GM06990 (cell line): Measurements from ENCODE around the gene COPS2.

ENCODE experiments used
- DNase-seq: peaks from one replicate; pipeline ENCODE4 v3.0.0-alpha.2; 2011; ENCODE audit not compliant: insufficient read length; ENCODE audit errors: extremely low read depth
- H3K27me3 ChIP-seq: replicated peaks from 2 replicates; pipeline ENCODE4 v1.6.0; 2011; ENCODE audit warnings: low read length; ENCODE audit not compliant: control insufficient read depth, insufficient read depth
- H3K36me3 ChIP-seq: 2 replicates; pipeline ENCODE4 v1.5.1; 2011; ENCODE audit warnings: low read length; ENCODE audit not compliant: control insufficient read depth, insufficient read depth
- H3K4me3 ChIP-seq: replicated peaks from 2 replicates; pipeline ENCODE4 v1.5.1; 2011; ENCODE audit warnings: low read depth, mild to moderate bottlenecking, control low read depth, low read length
- CTCF ChIP-seq: IDR thresholded peaks from 2 replicates; pipeline ENCODE4 v1.5.1; 2011; ENCODE audit warnings: low read length, control low read depth, mild to moderate bottlenecking, inconsistent platforms; ENCODE audit not compliant: insufficient read depth, poor library complexity, severe bottlenecking

COPS2 gene

GRCh38 chr15:49096090-49096750 is 59.2 kb downstream of the COPS2 start:
- Histone ChIP-seq H3K27me3 (no peaks in the 10 kb centered on the region), H3K36me3 (peaks cover 4% of the 10 kb centered on the region; the same call in 1 of the 2 replicates), H3K4me3 (no peak overlapping the region)
- TF ChIP-seq CTCF: no peak
- DNase-seq: no peak

- no peak for TF ChIP-seq CTCF
- Histone ChIP-seq H3K36me3 (no peaks in the 10 kb centered on the region), H3K27me3 (no peaks in the 10 kb centered on the region), H3K4me3 (no peak overlapping the region)
- no peak for DNase-seq
These were observed 60.5 kb downstream of the COPS2 start for GRCh38 chr15:49094923-49095322.

- no peak for DNase-seq
- Histone ChIP-seq H3K4me3 (no peak overlapping the region), H3K27me3 (no peaks in the 10 kb centered on the region), H3K36me3 (no peaks in the 10 kb centered on the region)
- no peak for TF ChIP-seq CTCF
These were observed 61.9 kb downstream of the COPS2 start for GRCh38 chr15:49093252-49094105.

DNA sequence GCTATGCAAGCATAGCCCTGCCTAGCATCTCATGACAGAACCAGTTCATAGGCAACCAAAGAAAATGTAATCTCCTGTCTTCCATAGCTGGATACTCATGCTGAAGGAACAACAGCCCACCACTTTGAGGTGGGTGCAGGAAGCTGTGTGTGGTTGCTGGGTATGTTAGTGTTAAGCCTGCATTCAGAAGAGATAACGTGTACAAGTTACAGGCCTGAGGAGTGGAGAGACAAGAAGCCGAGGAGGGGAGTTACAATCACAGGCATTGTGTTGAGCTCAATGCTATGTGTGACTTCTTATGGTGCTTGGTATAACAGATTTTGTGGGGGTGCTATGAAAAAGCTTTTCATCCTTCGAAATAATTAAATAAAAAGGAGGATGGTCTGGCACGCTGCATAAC is 66.4 kb downstream of the COPS2 start:
- TF ChIP-seq CTCF: no peak
- H3K4me3 ChIP-seq: no peak overlapping the region
- no peak for DNase-seq
- H3K27me3 ChIP-seq: no peaks in the 10 kb centered on the region
- H3K36me3 ChIP-seq: no peaks in the 10 kb centered on the region

DNA sequence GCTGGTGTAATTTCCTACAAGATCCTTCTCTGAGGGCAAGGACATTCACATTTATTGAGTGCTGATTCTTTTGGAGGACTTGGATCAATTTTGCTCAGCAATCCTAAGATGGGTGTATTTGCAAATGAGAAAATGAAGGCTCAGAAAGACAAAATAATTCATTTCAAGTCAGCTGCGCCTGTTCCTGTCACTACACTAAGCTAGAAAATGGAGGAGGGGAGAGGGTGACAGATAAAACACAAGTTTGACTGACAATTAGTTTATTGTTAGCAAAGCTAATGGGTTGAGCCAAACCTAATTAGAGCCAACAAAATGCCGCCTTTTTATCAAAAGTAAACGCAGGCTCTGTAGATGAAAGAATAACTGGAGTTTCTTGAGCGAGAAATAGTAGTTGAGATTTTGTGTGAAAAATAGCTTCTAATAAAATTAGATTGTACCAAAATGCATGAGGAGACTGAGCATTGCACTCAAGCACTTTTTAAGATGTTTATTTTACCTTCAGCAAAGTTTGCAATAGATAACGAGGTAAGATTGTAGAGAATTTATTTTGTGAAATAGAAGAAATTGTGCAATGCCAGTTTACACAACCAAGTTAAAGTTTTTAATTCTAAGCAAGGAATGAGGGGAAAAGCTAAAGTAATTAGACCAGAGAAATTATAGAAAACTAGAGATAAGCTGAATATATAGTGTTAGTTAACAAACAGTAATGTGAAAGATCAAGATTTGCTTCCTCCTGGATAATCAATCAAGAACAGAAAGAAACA is 69.5 kb downstream of the COPS2 start:
- no peak for TF ChIP-seq CTCF
- DNase-seq: no peak
- no peak overlapping the region for H3K4me3 ChIP-seq
- no peaks in the 10 kb centered on the region for H3K27me3 ChIP-seq
- H3K36me3 ChIP-seq: no peaks in the 10 kb centered on the region
